PC-3 (cell line): Measurements from ENCODE around the gene RIMBP3C. TPM values are rescaled to one million over a fixed set of nuclear protein-coding genes. Genes with fewer than 3 reads are reported as not detected.

ENCODE experiments used
- ATAC-seq: fragments of 200-7000 bp; cut with Tn5 transposase; 2 replicates; pipeline ENCODE4 v1.9.1; 2020; ENCODE audit warnings: mild to moderate bottlenecking, moderate library complexity
- BruUV-seq: library from RNA; stranded (reverse); fragments of 400-500 nt; replicated peaks from 2 replicates; lab custom pipeline; 2021; lab: Mats Ljungman, UMichigan
- CTCF ChIA-PET: fragments of 300-600 bp; sonication (Branson Sonifier 250); formaldehyde crosslinking; loops from one replicate; lab custom pipeline; 2022; ENCODE audit warnings: antibody characterized with exemption; lab: Charles Lee
- POLR2A ChIA-PET: fragments of 300-600 bp; sonication (Branson Sonifier 250); formaldehyde crosslinking; loops from one replicate; lab custom pipeline; 2022; ENCODE audit warnings: antibody characterized with exemption; ENCODE audit not compliant: unreplicated experiment; lab: Charles Lee
- DNase-seq: peaks from one replicate; pipeline ENCODE4 v3.0.0-alpha.2; 2015
- H2AFZ ChIP-seq: fragments of 300-600 bp; sonication (generic); 2 replicates; pipeline ENCODE4 v1.6.0; 2016; ENCODE audit warnings: antibody characterized with exemption, low read length
- H3F3A ChIP-seq: fragments of 300-600 bp; sonication (generic); one replicate; pipeline ENCODE4 v1.6.0; 2017; ENCODE audit warnings: antibody characterized with exemption, low read length, control low read depth, mild to moderate bottlenecking; ENCODE audit not compliant: unreplicated experiment
- H3K27ac ChIP-seq: fragments of 300-600 bp; sonication (generic); 2 replicates; pipeline ENCODE4 v1.5.1; 2016; ENCODE audit warnings: mild to moderate bottlenecking, low read length
- H3K27me3 ChIP-seq: fragments of 300-600 bp; sonication (generic); 2 replicates; pipeline ENCODE4 v1.6.1; 2016; ENCODE audit warnings: low read length, mixed read lengths
- H3K36me3 ChIP-seq: fragments of 300-600 bp; sonication (generic); 2 replicates; pipeline ENCODE4 v1.6.1; 2016; ENCODE audit warnings: low read depth, mixed run types, low read length, mixed read lengths
- H3K4me1 ChIP-seq: fragments of 300-600 bp; sonication (generic); 2 replicates; pipeline ENCODE4 v1.5.1; 2016; ENCODE audit warnings: low read length; ENCODE audit not compliant: insufficient read depth
- H3K4me2 ChIP-seq: fragments of 300-600 bp; sonication (generic); 2 replicates; pipeline ENCODE4 v1.6.0; 2016; ENCODE audit warnings: low read length
- H3K4me3 ChIP-seq: fragments of 300-600 bp; sonication (generic); 2 replicates; pipeline ENCODE4 v1.5.1; 2016; ENCODE audit warnings: mild to moderate bottlenecking, low read length, mixed read lengths
- H3K79me2 ChIP-seq: fragments of 300-600 bp; sonication (generic); 2 replicates; pipeline ENCODE4 v1.6.1; 2017; ENCODE audit warnings: low read length, mixed read lengths
- H3K9ac ChIP-seq: fragments of 300-600 bp; sonication (generic); 2 replicates; pipeline ENCODE4 v1.6.0; 2016; ENCODE audit warnings: mild to moderate bottlenecking, low read length
- H3K9me2 ChIP-seq: fragments of 300-600 bp; sonication (generic); replicated peaks from 2 replicates; pipeline ENCODE4 v1.6.1; 2016; ENCODE audit warnings: mixed run types, low read length, mixed read lengths
- H3K9me3 ChIP-seq: fragments of 300-600 bp; sonication (generic); 2 replicates; pipeline ENCODE4 v1.6.1; 2016; ENCODE audit warnings: low read length, mixed read lengths
- H4K20me1 ChIP-seq: fragments of 300-600 bp; sonication (generic); 2 replicates; pipeline ENCODE4 v1.6.1; 2016; ENCODE audit warnings: low read length, mixed read lengths
- EZH2 ChIP-seq: fragments of 300-600 bp; sonication (generic); IDR thresholded peaks from one replicate; pipeline ENCODE4 v1.6.1; 2017; ENCODE audit warnings: antibody characterized with exemption, mild to moderate bottlenecking, low read length; ENCODE audit not compliant: unreplicated experiment
- EZH2phosphoT487 ChIP-seq: fragments of 300-600 bp; sonication (generic); IDR thresholded peaks from 2 replicates; pipeline ENCODE4 v1.6.1; 2018; ENCODE audit warnings: mild to moderate bottlenecking, antibody characterized with exemption, low read length, borderline replicate concordance
- intact Hi-C: fragments of 100-400 bp; cut with micrococcal nuclease; formaldehyde crosslinking; loops from 2 replicates; pipeline ENCODE4 v1.9.0; 2023
- total RNA-seq: library from RNA; depleted of rRNA; stranded (reverse); fragments of >200 nt; gene quantifications from 2 replicates; pipeline ENCODE4 v1.2.3, GENCODE V29; 2014
- TF ChIP-seq, protein P1 (sequence below): fragments of 300-600 bp; sonication (generic); conservative IDR thresholded peaks from 2 replicates; pipeline ENCODE4 v1.5.1; 2017; ENCODE audit warnings: antibody characterized with exemption, low read depth, mild to moderate bottlenecking, low read length

The RIMBP3C gene
- total RNA-seq, 1 experiment from 2014 or later, result not detected

DNA sequence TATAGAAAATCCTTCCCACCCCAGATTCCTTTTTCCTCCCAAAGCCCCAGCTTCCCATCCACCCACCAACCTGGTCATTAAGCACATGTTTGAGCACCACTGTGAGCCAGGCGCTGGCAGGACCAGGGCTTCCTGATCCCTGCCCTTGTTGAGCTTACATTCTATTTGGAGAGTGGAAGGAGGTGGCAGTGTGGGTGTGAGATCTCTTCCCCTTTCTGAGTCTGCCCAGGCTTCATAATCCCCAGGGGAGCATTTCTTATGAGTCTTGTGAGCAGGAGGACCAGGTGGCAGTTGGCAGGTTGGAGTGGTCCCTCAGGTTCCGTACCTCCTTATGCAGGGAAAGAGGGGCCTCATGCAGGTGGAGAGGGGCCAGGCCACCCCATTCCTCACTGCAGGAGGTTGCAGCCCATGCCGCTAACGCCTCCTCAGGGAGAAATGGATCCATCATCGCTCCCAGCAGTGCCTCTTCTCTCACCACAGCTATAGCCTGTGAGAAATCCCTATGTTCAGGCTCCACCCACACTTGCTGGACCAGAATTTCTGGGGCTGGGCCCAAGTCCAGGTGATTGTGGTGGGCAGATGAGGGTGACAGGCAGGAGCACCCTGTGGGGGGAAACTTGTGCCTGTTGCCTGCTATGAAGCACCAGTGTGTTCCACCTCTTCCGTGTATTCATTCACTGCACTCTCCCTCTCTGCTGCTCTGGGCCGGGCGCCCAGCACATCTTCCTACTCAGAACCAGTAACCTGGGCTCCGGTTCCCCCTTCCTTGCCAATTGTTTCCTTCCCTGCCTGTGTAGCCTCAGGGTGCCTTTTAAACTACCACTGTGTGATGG, 39.8 kb upstream of the RIMBP3C start:
- no peak for DNase-seq
- Histone ChIP-seq H3K27me3 (no peaks in the 10 kb centered on the region), H3K36me3 (peaks cover 19% of the 10 kb centered on the region), H3F3A (no peaks in the 10 kb centered on the region), H3K4me1 (peaks cover 5% of the 10 kb centered on the region; the same call in 1 of the 2 replicates), H2AFZ (no peak overlapping the region), H3K27ac (no peak overlapping the region), H3K9me2 (no peaks in the 10 kb centered on the region), H3K4me3 (no peak overlapping the region), H4K20me1 (peaks cover 47% of the 10 kb centered on the region; the same call in 1 of the 2 replicates), H3K9ac (no peak overlapping the region), H3K9me3 (no peaks in the 10 kb centered on the region), H3K79me2 (peaks cover 95% of the 10 kb centered on the region), H3K4me2 (no peak overlapping the region)
- intact Hi-C loops, result no loop called here
- POLR2A ChIA-PET, result no interaction called here
- ATAC-seq, result no peak
- TF ChIP-seq EZH2phosphoT487, result no peak
- TF ChIP-seq, protein P1, sequence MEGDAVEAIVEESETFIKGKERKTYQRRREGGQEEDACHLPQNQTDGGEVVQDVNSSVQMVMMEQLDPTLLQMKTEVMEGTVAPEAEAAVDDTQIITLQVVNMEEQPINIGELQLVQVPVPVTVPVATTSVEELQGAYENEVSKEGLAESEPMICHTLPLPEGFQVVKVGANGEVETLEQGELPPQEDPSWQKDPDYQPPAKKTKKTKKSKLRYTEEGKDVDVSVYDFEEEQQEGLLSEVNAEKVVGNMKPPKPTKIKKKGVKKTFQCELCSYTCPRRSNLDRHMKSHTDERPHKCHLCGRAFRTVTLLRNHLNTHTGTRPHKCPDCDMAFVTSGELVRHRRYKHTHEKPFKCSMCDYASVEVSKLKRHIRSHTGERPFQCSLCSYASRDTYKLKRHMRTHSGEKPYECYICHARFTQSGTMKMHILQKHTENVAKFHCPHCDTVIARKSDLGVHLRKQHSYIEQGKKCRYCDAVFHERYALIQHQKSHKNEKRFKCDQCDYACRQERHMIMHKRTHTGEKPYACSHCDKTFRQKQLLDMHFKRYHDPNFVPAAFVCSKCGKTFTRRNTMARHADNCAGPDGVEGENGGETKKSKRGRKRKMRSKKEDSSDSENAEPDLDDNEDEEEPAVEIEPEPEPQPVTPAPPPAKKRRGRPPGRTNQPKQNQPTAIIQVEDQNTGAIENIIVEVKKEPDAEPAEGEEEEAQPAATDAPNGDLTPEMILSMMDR, result no peak
- TF ChIP-seq EZH2, result no peak
- CTCF ChIA-PET, result no interaction called here
- no TSS peak for BruUV-seq

DNA sequence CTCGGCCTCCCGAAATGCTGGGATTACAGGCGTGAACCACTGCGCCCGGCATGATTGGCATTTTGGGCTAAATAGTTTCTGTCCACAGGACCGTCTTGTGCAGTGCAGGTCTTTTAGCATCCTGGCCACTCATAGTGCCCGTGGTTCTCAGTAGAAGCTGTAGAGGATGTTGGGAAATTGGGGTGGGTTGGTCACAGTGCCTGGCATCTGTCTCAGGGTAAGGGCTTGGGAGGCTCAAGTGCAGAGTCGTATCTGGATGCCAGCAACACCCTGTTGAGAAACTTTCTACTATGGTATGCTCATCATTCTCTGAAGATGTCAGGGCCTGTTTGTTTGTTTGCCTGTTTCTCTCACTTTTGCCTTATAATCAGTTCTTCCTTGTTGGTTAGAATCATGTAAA, 38.1 kb upstream of the RIMBP3C start:
- ChIA-PET CTCF (no interaction called here), POLR2A (no interaction called here)
- BruUV-seq, result no TSS peak
- intact Hi-C loops, result no loop called here
- Histone ChIP-seq H3K9ac (no peak overlapping the region), H3K4me1 (peaks cover 5% of the 10 kb centered on the region; the same call in 1 of the 2 replicates), H3K4me2 (no peak overlapping the region), H3K4me3 (no peak overlapping the region), H3K27me3 (no peaks in the 10 kb centered on the region), H3K36me3 (peaks cover 13% of the 10 kb centered on the region), H3K27ac (no peak overlapping the region), H2AFZ (no peak overlapping the region), H3F3A (no peaks in the 10 kb centered on the region), H3K9me3 (no peaks in the 10 kb centered on the region), H3K79me2 (peaks cover 97% of the 10 kb centered on the region), H4K20me1 (peaks cover 48% of the 10 kb centered on the region), H3K9me2 (no peaks in the 10 kb centered on the region)
- no peak for DNase-seq
- ATAC-seq, result no peak
- TF ChIP-seq, protein P1, result no peak
- TF ChIP-seq EZH2 (no peak), EZH2phosphoT487 (no peak)
